ENCODE results near the gene PAX2. TPM values are rescaled to one million over a fixed set of nuclear protein-coding genes. Genes with fewer than 3 reads are reported as not detected.

PAX2 gene
- total and polyA plus RNA-seq, 2 experiments from 2014 or later: not detected

DNA sequence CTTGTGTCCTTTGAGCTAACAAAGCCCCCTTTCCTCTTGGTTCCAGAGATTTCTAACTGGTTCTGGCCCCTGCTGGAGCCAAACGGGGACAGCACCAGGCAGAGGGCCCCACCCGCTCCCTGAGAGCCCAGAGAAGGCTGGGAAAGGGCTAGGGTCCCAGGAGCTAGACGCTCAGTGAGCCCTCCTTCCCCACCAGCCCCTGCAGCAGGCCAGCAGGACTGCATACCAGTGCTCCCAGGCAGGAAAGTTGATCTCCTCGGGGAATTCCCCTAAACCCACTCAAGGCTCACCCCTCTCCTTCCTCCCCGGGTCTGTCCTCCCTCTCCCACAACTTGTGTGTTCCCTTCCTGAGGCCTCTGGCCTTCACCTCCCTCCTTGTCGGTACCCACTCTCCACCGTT lies 47.7 kb downstream of the PAX2 start:
- H3K9me2 ChIP-seq (replicated peaks; ENCODE audit: insufficient read depth): no peaks in the 10 kb centered on the region
- TF ChIP-seq EZH2 (IDR thresholded peaks at IDR 0.05; ENCODE audit: borderline replicate concordance): no peak
- TF ChIP-seq, protein P1, sequence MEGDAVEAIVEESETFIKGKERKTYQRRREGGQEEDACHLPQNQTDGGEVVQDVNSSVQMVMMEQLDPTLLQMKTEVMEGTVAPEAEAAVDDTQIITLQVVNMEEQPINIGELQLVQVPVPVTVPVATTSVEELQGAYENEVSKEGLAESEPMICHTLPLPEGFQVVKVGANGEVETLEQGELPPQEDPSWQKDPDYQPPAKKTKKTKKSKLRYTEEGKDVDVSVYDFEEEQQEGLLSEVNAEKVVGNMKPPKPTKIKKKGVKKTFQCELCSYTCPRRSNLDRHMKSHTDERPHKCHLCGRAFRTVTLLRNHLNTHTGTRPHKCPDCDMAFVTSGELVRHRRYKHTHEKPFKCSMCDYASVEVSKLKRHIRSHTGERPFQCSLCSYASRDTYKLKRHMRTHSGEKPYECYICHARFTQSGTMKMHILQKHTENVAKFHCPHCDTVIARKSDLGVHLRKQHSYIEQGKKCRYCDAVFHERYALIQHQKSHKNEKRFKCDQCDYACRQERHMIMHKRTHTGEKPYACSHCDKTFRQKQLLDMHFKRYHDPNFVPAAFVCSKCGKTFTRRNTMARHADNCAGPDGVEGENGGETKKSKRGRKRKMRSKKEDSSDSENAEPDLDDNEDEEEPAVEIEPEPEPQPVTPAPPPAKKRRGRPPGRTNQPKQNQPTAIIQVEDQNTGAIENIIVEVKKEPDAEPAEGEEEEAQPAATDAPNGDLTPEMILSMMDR (IDR thresholded peaks at IDR 0.05; ENCODE audit: poor library complexity): no peak
- no peak overlapping the region for H3K4me2 ChIP-seq
- H3K36me3 ChIP-seq (replicated peaks; ENCODE audit: insufficient read depth, low read depth): no peaks in the 10 kb centered on the region
- DNase-seq (ENCODE audit: low spot score): no peak
- H3K27me3 ChIP-seq: peaks cover 22% of the 10 kb centered on the region
- no peaks in the 10 kb centered on the region for H3K9me3 ChIP-seq (ENCODE audit: low read depth)
- H2AFZ ChIP-seq: no peak overlapping the region
- H3K4me1 ChIP-seq (ENCODE audit: insufficient read depth): peaks cover 7% of the 10 kb centered on the region
- H4K20me1 ChIP-seq (ENCODE audit: insufficient read depth, poor library complexity, severe bottlenecking): no peaks in the 10 kb centered on the region
- H3K27ac ChIP-seq: no peak overlapping the region
- H3K4me3 ChIP-seq: no peak overlapping the region
- no peaks in the 10 kb centered on the region for H3K79me2 ChIP-seq
- WGBS (ENCODE audit: low lambda C conversion rate, missing lambda C conversion rate): 61% methylated on average over 7 of the region's 7 CpGs

DNA sequence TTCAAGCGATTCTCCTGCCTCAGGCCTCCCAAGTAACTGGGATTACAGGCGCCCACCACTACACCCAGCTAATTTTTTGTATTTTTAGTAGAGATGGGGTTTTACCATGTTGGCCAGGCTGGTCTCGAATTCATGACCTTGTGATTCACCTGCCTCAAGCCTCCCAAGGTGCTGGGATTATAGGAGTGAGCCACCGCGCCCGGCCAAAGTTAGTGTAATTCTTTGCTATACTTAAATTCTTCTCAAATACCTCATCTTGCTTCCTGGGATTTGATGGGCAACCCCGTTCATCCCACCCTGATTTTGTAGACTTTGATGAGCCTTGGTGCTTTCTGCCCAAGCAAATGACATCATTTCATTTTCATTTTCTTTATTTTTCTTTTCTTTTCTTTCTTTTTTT lies 54.5 kb downstream of the PAX2 start:
- TF ChIP-seq EZH2 (IDR thresholded peaks at IDR 0.05; ENCODE audit: borderline replicate concordance): no peak
- TF ChIP-seq EZH2phosphoT487 (IDR thresholded peaks at IDR 0.05; ENCODE audit: low read depth, severe bottlenecking, unreplicated experiment): no peak
- no peaks in the 10 kb centered on the region for H3K36me3 ChIP-seq (replicated peaks; ENCODE audit: insufficient read depth, low read depth)
- WGBS (ENCODE audit: low lambda C conversion rate, missing lambda C conversion rate): 92% methylated on average over 7 of the region's 7 CpGs

DNA sequence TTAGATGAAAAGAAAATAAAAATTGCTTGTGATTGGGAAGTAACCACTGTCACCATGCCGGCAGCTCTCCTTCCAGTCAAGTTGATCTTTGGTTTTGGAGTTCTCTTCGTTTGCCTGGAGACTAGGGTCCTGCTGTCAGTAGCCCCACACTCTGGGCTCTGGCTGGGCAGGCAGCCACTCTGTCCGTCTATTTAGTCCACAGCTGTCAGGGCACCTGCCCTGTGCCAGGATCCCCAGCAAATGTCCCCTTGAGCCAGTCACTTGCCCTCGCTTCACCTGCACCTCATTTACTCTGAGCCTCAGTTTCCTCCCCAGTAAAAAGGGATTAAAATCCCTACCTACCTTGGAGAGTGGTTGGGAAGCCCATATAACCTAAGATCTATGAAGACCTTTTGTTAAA lies 55.5 kb downstream of the PAX2 start:
- Histone ChIP-seq H3K27me3 (peaks cover 71% of the 10 kb centered on the region), H3K4me1 (ENCODE audit: insufficient read depth) (no peaks in the 10 kb centered on the region), H3K79me2 (no peaks in the 10 kb centered on the region), H3K9me2 (replicated peaks; ENCODE audit: insufficient read depth) (no peaks in the 10 kb centered on the region), H3K9me3 (ENCODE audit: low read depth) (no peaks in the 10 kb centered on the region), H2AFZ (no peak overlapping the region), H3K27ac (no peak overlapping the region), H3K36me3 (replicated peaks; ENCODE audit: insufficient read depth, low read depth) (no peaks in the 10 kb centered on the region), H3K4me2 (no peak overlapping the region), H4K20me1 (ENCODE audit: insufficient read depth, poor library complexity, severe bottlenecking) (no peaks in the 10 kb centered on the region), H3K4me3 (no peak overlapping the region)
- no peak for TF ChIP-seq EZH2 (IDR thresholded peaks at IDR 0.05; ENCODE audit: borderline replicate concordance)
- TF ChIP-seq, protein P1 (IDR thresholded peaks at IDR 0.05; ENCODE audit: poor library complexity): no peak
- no peak for DNase-seq (ENCODE audit: low spot score)
- WGBS (ENCODE audit: low lambda C conversion rate, missing lambda C conversion rate): 80% methylated on average over 4 of the region's 4 CpGs

More for the DNA sequence above, 54.5 kb downstream of the PAX2 start:
- no peaks in the 10 kb centered on the region for H3K9me3 ChIP-seq (ENCODE audit: low read depth)
- no peaks in the 10 kb centered on the region for H3K9me2 ChIP-seq (replicated peaks; ENCODE audit: insufficient read depth)
- no peaks in the 10 kb centered on the region for H3K79me2 ChIP-seq
- H3K4me3 ChIP-seq: no peak overlapping the region
- H3K27ac ChIP-seq: no peak overlapping the region
- no peaks in the 10 kb centered on the region for H3K4me1 ChIP-seq (ENCODE audit: insufficient read depth)
- H3K27me3 ChIP-seq: peaks cover 66% of the 10 kb centered on the region
- DNase-seq (ENCODE audit: low spot score): no peak
- H3K4me2 ChIP-seq: no peak overlapping the region
- H2AFZ ChIP-seq: no peak overlapping the region
- no peaks in the 10 kb centered on the region for H4K20me1 ChIP-seq (ENCODE audit: insufficient read depth, poor library complexity, severe bottlenecking)

DNA sequence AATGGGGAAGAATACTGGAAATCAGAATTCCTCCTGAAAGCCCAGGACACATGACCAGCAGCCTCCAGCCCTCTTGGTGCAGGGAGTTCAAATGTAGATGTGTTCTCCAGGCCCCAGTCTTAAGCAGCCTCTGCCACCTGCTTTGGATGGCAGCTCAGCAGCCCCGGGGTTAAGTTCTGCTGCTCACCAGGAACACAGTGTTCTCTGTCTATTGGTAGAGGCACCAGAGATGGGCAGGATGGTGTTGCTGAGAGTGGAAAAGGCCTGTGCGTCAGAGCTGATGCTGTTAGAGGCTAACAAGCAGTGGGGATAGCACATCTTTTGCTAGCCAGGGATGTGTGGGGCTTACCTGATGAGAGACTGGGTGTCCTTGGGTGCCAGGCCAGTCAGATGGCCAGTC lies 56.8 kb downstream of the PAX2 start:
- Histone ChIP-seq H3K27me3 (peaks cover 66% of the 10 kb centered on the region), H3K4me1 (ENCODE audit: insufficient read depth) (no peaks in the 10 kb centered on the region), H3K4me2 (no peak overlapping the region), H4K20me1 (ENCODE audit: insufficient read depth, poor library complexity, severe bottlenecking) (no peaks in the 10 kb centered on the region), H2AFZ (no peak overlapping the region), H3K79me2 (no peaks in the 10 kb centered on the region), H3K9me3 (ENCODE audit: low read depth) (no peaks in the 10 kb centered on the region), H3K9me2 (replicated peaks; ENCODE audit: insufficient read depth) (no peaks in the 10 kb centered on the region), H3K36me3 (replicated peaks; ENCODE audit: insufficient read depth, low read depth) (no peaks in the 10 kb centered on the region), H3K27ac (no peak overlapping the region), H3K4me3 (no peak overlapping the region)
- 59% methylated on average over 2 of the region's 2 CpGs for WGBS (ENCODE audit: low lambda C conversion rate, missing lambda C conversion rate)
- DNase-seq (ENCODE audit: low spot score): no peak
- no peak for TF ChIP-seq EZH2phosphoT487 (IDR thresholded peaks at IDR 0.05; ENCODE audit: low read depth, severe bottlenecking, unreplicated experiment)
- TF ChIP-seq, protein P1 (IDR thresholded peaks at IDR 0.05; ENCODE audit: poor library complexity): no peak
- TF ChIP-seq EZH2 (IDR thresholded peaks at IDR 0.05; ENCODE audit: borderline replicate concordance): no peak

Measured in hepatocyte (in vitro differentiated cells).